22Rv1 (cell line): ENCODE measurements around the gene STARD10.

Source experiments
- H3K27ac ChIP-seq: fragments of 450-650 bp; 2 replicates; pipeline ENCODE4 v1.5.1; 2017
- CTCF ChIP-seq: fragments of 450-650 bp; IDR thresholded peaks from 2 replicates; pipeline ENCODE4 v1.5.1; 2017; ENCODE audit warnings: mild to moderate bottlenecking
- ZFX ChIP-seq: fragments of 450-650 bp; IDR thresholded peaks from 2 replicates; pipeline ENCODE4 v1.6.1; 2017; ENCODE audit warnings: antibody characterized with exemption, borderline replicate concordance

The STARD10 gene

DNA sequence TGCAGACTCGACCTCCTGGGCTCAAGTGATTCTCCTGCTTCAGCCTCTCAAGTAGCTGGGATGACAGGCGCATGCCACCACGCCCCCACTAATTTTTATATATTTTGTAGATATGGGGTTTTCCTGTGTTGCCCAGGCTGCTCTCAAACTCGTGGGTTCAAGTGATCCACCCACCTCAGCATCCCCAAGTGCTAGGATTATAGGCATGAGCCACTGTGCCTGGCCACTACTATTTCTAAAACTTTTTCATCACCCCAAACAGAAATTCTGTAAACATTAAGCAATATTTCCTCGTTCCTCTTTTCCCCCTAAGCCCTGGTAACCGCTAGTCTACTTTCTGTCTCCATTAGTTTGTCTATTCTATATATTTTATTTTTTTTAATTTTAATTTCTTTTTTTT is 11.4 kb upstream of the STARD10 start:
- TF ChIP-seq CTCF = no peak
- no peak for TF ChIP-seq ZFX
- no peak overlapping the region for H3K27ac ChIP-seq

DNA sequence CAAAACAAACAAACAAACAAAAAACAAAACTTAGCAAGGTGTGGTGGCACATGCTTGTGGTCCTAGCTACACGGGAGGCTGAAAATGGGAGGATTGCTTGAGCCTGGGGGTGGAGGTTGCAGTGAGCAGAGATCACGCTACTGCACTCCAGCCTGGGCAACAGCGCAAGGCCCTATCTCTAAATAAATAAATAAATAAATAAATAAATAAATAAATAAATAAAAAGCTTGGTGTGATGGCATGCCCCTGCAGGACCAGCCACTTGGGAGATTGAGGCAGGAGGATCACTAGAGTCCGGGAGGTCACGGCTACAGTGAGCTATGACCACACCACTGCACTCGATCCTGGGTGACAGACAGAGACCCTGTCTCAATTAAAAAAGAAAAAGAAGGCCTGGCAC is 9.0 kb upstream of the STARD10 start:
- no peak for TF ChIP-seq ZFX
- no peak for TF ChIP-seq CTCF

GRCh38 chr11:72799441-72799840 is 5.6 kb upstream of the STARD10 start:
- TF ChIP-seq ZFX = no peak
- no peak for TF ChIP-seq CTCF
- H3K27ac ChIP-seq = no peak overlapping the region

More for the DNA sequence above, 9.0 kb upstream of the STARD10 start:
- H3K27ac ChIP-seq = no peak overlapping the region

DNA sequence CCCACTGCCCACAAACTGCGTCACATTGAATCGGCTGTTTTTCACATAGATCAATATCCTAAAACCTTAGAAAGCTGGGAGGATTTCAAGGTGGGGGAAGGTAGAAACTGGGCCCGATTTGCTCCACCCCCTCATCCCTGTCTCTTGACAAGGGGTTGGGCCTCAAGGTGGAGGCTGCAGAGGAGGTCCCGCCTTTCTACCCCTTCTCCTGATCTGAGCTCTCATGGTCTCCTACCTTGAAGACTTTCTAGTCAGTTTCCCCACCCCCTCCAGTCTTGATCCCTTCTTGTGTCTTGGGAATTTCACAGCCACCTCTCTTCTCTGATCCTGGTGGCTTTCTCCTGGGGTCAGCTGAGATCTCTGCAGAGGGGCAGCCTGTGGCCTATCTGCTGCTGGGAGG is 4.5 kb upstream of the STARD10 start:
- TF ChIP-seq CTCF (no peak), ZFX (no peak)
- no peak overlapping the region for H3K27ac ChIP-seq

GRCh38 chr11:72793076-72793424 is 797 bp downstream of the STARD10 start:
- peak overlapping the region; percentile 76 for H3K27ac ChIP-seq
- TF ChIP-seq CTCF (no peak), ZFX (no peak)

GRCh38 chr11:72792437-72793021 is 1.3 kb downstream of the STARD10 start:
- no peak for TF ChIP-seq ZFX
- no peak for TF ChIP-seq CTCF
- H3K27ac ChIP-seq = peak overlapping the region; percentile 76

DNA sequence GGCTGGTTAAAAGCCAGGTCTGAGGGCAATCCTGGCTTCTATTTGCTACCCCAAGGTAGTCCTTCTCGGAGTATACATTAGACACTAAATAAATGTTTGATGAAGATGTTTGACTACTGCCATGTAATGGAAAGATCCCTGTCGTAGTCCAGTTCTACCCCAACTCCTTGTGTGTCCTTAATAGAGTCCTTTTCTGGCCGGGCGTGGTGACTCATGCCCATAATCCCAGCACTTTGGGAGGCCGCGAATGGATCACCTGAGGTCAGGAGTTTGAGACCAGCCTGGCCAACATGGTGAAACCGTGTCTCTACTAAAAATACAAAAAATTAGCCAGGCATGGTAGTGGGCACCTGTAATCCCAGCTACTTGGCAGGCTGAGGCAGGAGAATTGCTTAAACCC is 2.6 kb downstream of the STARD10 start:
- peak overlapping the region; percentile 33; the same call in 1 of the 2 replicates for H3K27ac ChIP-seq

- TF ChIP-seq CTCF (no peak), ZFX (no peak)
- H3K27ac ChIP-seq = peak overlapping the region; percentile 33
Measured at GRCh38 chr11:72789493-72790131, 4.2 kb downstream of the STARD10 start.
